A549 (cell line): ENCODE data around the gene WRNIP1. TPM values are rescaled to one million over a fixed set of nuclear protein-coding genes. Genes with fewer than 3 reads are reported as not detected.

Experiments used
- ATAC-seq, 2 experiments: fragments of 200-7000 bp in 1 of 2; fragments of >200 bp in 1 of 2; cut with Nextera tagmentation in 1 of 2; cut with Tn5 transposase in 1 of 2; 3 replicates each; pipeline versions ENCODE4 v1.8.0 to v1.9.1; 2018 to 2020; ENCODE audit warnings: mild to moderate bottlenecking in 1 of 2, moderate library complexity in 1 of 2
- CTCF ChIA-PET: fragments of 300-600 bp; sonication (Branson Sonifier 250); formaldehyde crosslinking; extraction: SDS; loops from one replicate; lab custom pipeline; 2021; ENCODE audit warnings: antibody characterized with exemption, inconsistent platforms; lab: Yijun Ruan, JAX
- POLR2A ChIA-PET: fragments of 350-600 bp; formaldehyde crosslinking; extraction: SDS; loops from one replicate; lab custom pipeline; 2021; ENCODE audit warnings: antibody characterized with exemption, inconsistent platforms; lab: Yijun Ruan, JAX
- DNase-seq, 2 experiments: peaks; one replicate each; pipeline versions ENCODE4 v3.0.0 to v3.0.0-alpha.2; 2011 to 2016; ENCODE audit warnings: low read depth in 1 of 2, low spot score in 1 of 2
- FAIRE-seq: peaks from 2 replicates; lab custom pipeline; 2011; peaks lifted over from hg19 to GRCh38; lab: Jason Lieb, UNC
- H3K27ac ChIP-seq, 2 experiments: fragments of >200 bp; sonication (Bioruptor Twin); formaldehyde crosslinking; 3 replicates each; pipeline ENCODE4 v1.5.1; 2016 to 2017
- H3K4me1 ChIP-seq: fragments of >200 bp; sonication (Bioruptor Twin); formaldehyde crosslinking; 3 replicates; pipeline ENCODE4 v1.6.1; 2016
- H3K4me2 ChIP-seq: fragments of >200 bp; sonication (Bioruptor Twin); formaldehyde crosslinking; 3 replicates; pipeline ENCODE4 v1.6.1; 2016
- H3K4me3 ChIP-seq: fragments of >200 bp; sonication (Bioruptor Twin); formaldehyde crosslinking; 3 replicates; pipeline ENCODE4 v1.5.1; 2016
- H3K9me3 ChIP-seq: fragments of >200 bp; sonication (Bioruptor Twin); formaldehyde crosslinking; 3 replicates; pipeline ENCODE4 v1.6.1; 2016
- BHLHE40 ChIP-seq: IDR thresholded peaks from 2 replicates; pipeline ENCODE4 v1.6.1; 2012; ENCODE audit warnings: low read depth, low read length, inconsistent platforms
- CEBPB ChIP-seq, 2 experiments: fragments of >200 bp in 1 of 2; sonication (Bioruptor Twin) in 1 of 2; formaldehyde crosslinking in 1 of 2; IDR thresholded peaks; 2 replicates each; pipeline ENCODE4 v1.6.1; 2012 to 2016
- ELK1 ChIP-seq: fragments of 150-350 bp; IDR thresholded peaks from 2 replicates; pipeline ENCODE4 v1.6.1; 2014; ENCODE audit warnings: low read depth, mild to moderate bottlenecking, low read length
- FOXS1 ChIP-seq: fragments of 250-450 bp; sonication (Bioruptor Pico); IDR thresholded peaks from 2 replicates; pipeline ENCODE4 v1.5.0; 2020; ENCODE audit warnings: mild to moderate bottlenecking, moderate library complexity
- HES2 ChIP-seq: fragments of >200 bp; sonication (Bioruptor Twin); formaldehyde crosslinking; IDR thresholded peaks from 2 replicates; pipeline ENCODE4 v1.6.1; 2016
- MAX ChIP-seq: IDR thresholded peaks from 2 replicates; pipeline ENCODE4 v1.6.1; 2012
- NPAS2 ChIP-seq: fragments of 250-450 bp; sonication (Bioruptor Pico); IDR thresholded peaks from 2 replicates; pipeline ENCODE4 v1.8.0; 2022; ENCODE audit warnings: mild to moderate bottlenecking, moderate library complexity, borderline replicate concordance
- POLR2A ChIP-seq: IDR thresholded peaks from 2 replicates; pipeline ENCODE4 v1.6.1; 2012; ENCODE audit warnings: mild to moderate bottlenecking, low read length
- RAD21 ChIP-seq, 2 experiments: fragments of >200 bp in 1 of 2; sonication (Bioruptor Twin) in 1 of 2; formaldehyde crosslinking in 1 of 2; IDR thresholded peaks in 1 of 2; conservative IDR thresholded peaks in 1 of 2; 2 replicates in 1 of 2; 3 replicates in 1 of 2; pipeline ENCODE4 v1.6.1; 2012 to 2018; ENCODE audit warnings: inconsistent platforms in 1 of 2
- RFX5 ChIP-seq: fragments of 450-650 bp; IDR thresholded peaks from 2 replicates; pipeline ENCODE4 v1.7.1; 2014; ENCODE audit warnings: antibody characterized with exemption, mild to moderate bottlenecking, moderate library complexity
- SMC3 ChIP-seq: fragments of >200 bp; sonication (Bioruptor Twin); formaldehyde crosslinking; IDR thresholded peaks from 3 replicates; pipeline ENCODE4 v1.6.1; 2018; ENCODE audit warnings: inconsistent platforms
- SREBF2 ChIP-seq: fragments of 450-650 bp; IDR thresholded peaks from 2 replicates; pipeline ENCODE4 v1.6.1; 2014; ENCODE audit warnings: mild to moderate bottlenecking, moderate library complexity
- ZC3H11A ChIP-seq: fragments of 450-650 bp; IDR thresholded peaks from 2 replicates; pipeline ENCODE4 v1.6.1; 2014; ENCODE audit warnings: antibody characterized with exemption, mild to moderate bottlenecking
- ZSCAN20 ChIP-seq: fragments of 250-450 bp; sonication (Bioruptor Pico); IDR thresholded peaks from 2 replicates; pipeline ENCODE4 v1.8.0; 2022; ENCODE audit warnings: mild to moderate bottlenecking, moderate library complexity
- WGBS: methylation state at CpG from one replicate; pipeline ENCODE4 v1.1.6; 2017; ENCODE audit errors: missing lambda C conversion rate; 5-methylcytosine and 5-hydroxymethylcytosine counted together
- polyA plus RNA-seq, 4 experiments: library from polyadenylated mRNA; depleted of rRNA in 3 of 4; stranded (reverse); fragments of >200 nt; fragmentation: RNase III in 1 of 4; extraction: RNeasy Plus Mini Kit Qiagen cat#74134 plus additional on column Dnase treatment in 1 of 4; gene quantifications; 2 replicates in 3 of 4; 3 replicates in 1 of 4; pipeline ENCODE4 v1.2.3, GENCODE V29; 2011 to 2017
- TF ChIP-seq, protein P1 (sequence below): fragments of >200 bp; sonication (Bioruptor Twin); formaldehyde crosslinking; IDR thresholded peaks from 3 replicates; pipeline ENCODE4 v1.5.1; 2016
- TF ChIP-seq, protein P2 (sequence below): fragments of >200 bp; sonication (Bioruptor Twin); formaldehyde crosslinking; IDR thresholded peaks from 3 replicates; pipeline ENCODE4 v1.6.1; 2016

WRNIP1 gene
- polyA plus RNA-seq, 2 of the 4 experiments (the other 2 are of a cell fraction): 27.7 to 32.2 TPM

DNA sequence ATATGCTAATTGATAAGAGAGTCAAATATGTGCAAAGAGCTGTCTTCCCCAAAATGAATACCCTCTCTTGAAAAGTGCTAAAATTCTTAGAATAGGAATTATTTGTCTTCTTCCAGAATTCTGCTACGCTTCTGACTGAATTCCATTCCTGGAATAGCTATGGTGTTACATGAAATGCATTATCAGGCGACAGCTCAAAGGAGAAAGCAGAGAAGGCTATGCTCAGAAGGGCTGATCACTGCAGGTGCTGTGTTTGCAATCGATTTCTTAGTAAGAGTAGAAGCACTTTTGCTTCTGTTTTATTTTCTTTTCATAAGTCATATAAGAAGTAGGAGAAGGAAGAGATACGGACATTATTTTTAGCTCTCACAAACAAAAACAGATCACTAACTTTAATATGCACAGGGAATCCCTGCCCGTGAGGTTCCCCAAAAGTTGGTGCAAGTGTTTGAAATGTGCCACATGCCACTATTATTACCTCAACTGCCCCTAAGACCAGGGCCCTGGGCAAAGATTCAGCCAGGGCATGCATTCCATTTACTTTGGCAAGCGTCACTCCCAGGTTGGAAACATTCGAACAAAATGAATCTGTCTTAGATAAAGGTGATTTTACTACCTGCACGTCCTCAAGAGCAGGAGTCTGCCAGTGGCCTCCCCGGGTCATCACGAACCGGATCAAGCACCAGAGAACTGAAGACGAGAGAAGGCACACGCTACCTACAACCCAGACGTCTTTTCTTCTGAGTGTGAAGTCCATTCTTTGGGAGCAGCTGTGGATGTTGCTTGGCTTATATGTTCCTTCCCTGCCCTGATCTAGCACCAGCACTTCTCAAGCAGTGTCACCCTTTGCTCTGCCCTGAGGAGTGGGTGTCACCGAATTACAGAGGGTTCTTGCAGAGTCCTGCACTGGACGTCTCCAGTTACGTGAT is 21.6 kb upstream of the WRNIP1 start:
- ChIA-PET POLR2A (no interaction called here), CTCF (interaction anchor here (0.6 to 3.7 kb wide), 4 partner anchors 24 to 1148 kb away, joined by 3 to 15 read pairs (median 4); no protein-coding TSS in a partner anchor)
- Histone ChIP-seq H3K4me2 (no peak overlapping the region), H3K4me1 (no peaks in the 10 kb centered on the region), H3K9me3 (no peaks in the 10 kb centered on the region), H3K4me3 (no peak overlapping the region), H3K27ac (no peak overlapping the region)
- FAIRE-seq (no peak), DNase-seq (no peak), ATAC-seq (no peak; a peak in 1 of 6 replicates)
- no peak for TF ChIP-seq NPAS2 (CRISPR knock-in tag)
- no peak for TF ChIP-seq FOXS1 (CRISPR knock-in tag)
- WGBS: 72% methylated on average over 16 of the region's 17 CpGs

DNA sequence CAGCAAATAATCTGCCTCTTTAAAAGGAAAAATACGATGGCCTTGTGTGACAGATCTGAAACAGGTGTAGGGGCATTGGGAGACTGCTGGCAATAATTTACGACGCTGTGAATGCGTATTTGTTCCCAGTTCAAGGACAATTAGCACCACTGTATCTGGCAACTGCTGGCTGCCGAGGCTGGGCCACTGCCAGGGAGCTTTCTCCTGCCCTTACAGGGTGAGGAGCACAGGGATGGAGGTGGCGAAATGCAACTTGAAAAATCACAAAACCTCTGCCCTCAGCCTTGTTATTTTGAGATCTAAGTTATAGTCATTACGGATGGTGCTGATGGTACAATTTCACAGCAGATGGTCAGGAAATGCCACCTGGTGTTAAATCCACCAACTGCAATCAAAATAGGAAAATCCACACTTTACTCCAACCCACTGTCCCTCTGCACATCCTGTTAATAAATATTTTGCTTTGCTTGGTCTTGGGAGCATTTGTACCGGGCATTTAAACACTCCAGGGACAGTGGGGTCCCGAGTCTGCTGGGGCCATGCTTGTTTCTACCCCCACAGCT is 20.9 kb upstream of the WRNIP1 start:
- CTCF ChIA-PET: interaction anchor here (0.6 to 3.7 kb wide), 2 partner anchors 116 to 1148 kb away, joined by 3 to 15 read pairs; no protein-coding TSS in a partner anchor
- DNase-seq (peak in 1 of 2 experiments; percentile 29), FAIRE-seq (no peak), ATAC-seq (peak; percentile 64 to 70; a peak in 5 of 6 replicates)
- Histone ChIP-seq H3K4me1 (no peaks in the 10 kb centered on the region), H3K4me3 (no peak overlapping the region), H3K27ac (no peak overlapping the region), H3K9me3 (no peaks in the 10 kb centered on the region), H3K4me2 (no peak overlapping the region)
- 68% methylated on average over 9 of the region's 9 CpGs for WGBS
- POLR2A ChIA-PET: no interaction called here
- TF ChIP-seq, protein P1, sequence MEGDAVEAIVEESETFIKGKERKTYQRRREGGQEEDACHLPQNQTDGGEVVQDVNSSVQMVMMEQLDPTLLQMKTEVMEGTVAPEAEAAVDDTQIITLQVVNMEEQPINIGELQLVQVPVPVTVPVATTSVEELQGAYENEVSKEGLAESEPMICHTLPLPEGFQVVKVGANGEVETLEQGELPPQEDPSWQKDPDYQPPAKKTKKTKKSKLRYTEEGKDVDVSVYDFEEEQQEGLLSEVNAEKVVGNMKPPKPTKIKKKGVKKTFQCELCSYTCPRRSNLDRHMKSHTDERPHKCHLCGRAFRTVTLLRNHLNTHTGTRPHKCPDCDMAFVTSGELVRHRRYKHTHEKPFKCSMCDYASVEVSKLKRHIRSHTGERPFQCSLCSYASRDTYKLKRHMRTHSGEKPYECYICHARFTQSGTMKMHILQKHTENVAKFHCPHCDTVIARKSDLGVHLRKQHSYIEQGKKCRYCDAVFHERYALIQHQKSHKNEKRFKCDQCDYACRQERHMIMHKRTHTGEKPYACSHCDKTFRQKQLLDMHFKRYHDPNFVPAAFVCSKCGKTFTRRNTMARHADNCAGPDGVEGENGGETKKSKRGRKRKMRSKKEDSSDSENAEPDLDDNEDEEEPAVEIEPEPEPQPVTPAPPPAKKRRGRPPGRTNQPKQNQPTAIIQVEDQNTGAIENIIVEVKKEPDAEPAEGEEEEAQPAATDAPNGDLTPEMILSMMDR: peak; percentile 38
- TF ChIP-seq, protein P2, sequence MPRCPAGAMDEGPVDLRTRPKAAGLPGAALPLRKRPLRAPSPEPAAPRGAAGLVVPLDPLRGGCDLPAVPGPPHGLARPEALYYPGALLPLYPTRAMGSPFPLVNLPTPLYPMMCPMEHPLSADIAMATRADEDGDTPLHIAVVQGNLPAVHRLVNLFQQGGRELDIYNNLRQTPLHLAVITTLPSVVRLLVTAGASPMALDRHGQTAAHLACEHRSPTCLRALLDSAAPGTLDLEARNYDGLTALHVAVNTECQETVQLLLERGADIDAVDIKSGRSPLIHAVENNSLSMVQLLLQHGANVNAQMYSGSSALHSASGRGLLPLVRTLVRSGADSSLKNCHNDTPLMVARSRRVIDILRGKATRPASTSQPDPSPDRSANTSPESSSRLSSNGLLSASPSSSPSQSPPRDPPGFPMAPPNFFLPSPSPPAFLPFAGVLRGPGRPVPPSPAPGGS: no peak
- TF ChIP-seq RAD21 (conservative IDR thresholded peaks at IDR 0.05 in 1 of 2, IDR thresholded peaks at IDR 0.05 in 1 of 2) (peak; percentile 35 to 49; a peak in 4 of 5 replicates), SMC3 (peak; percentile 40; the same call in 2 of the 3 replicates)

GRCh38 chr6:2744778-2745177 is 20.4 kb upstream of the WRNIP1 start:
- Histone ChIP-seq H3K27ac (no peak overlapping the region), H3K9me3 (no peaks in the 10 kb centered on the region), H3K4me2 (no peak overlapping the region), H3K4me1 (no peaks in the 10 kb centered on the region), H3K4me3 (no peak overlapping the region)
- WGBS: 85% methylated on average over 8 of the region's 8 CpGs
- POLR2A ChIA-PET: no interaction called here
- no peak for ATAC-seq
- no peak for DNase-seq
- CTCF ChIA-PET: interaction anchor here (3.7 kb wide), 1 partner anchor 1149 kb away, joined by 15 read pairs; no protein-coding TSS in a partner anchor
- TF ChIP-seq RFX5: no peak
- FAIRE-seq: no peak

DNA sequence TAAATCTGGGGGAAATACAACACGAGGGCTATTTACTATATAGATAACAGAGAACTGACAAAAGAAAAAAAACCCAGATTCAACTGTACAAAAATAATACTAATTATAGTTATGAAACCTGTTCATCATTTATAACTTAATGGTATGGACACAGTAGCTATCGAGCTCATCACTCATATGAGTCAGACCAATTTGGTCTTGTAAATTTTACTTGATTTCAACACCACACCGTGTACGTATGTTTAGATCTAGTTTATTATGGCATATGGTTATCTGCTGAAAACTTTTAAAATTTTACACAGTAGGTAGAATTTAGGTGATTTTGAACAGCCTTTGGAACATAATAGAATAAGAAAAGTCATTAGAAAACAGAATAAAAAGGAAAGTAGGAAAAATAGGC is 19.9 kb upstream of the WRNIP1 start:
- ATAC-seq (no peak), DNase-seq (no peak), FAIRE-seq (no peak)
- no peaks in the 10 kb centered on the region for H3K9me3 ChIP-seq
- H3K4me1 ChIP-seq: no peaks in the 10 kb centered on the region
- no peak for TF ChIP-seq POLR2A
- TF ChIP-seq CEBPB (IDR thresholded peaks at IDR 0.05): no peak
- TF ChIP-seq ELK1: no peak
- TF ChIP-seq RFX5: no peak
- no peak for TF ChIP-seq BHLHE40
- no peak for TF ChIP-seq SREBF2
- TF ChIP-seq ZSCAN20 (CRISPR knock-in tag): no peak
- no peak for TF ChIP-seq HES2
- no peak for TF ChIP-seq ZC3H11A
- TF ChIP-seq MAX: no peak
- H3K4me3 ChIP-seq: no peak overlapping the region
- no peak overlapping the region for H3K27ac ChIP-seq
- WGBS: 68% methylated on average over 4 of the region's 4 CpGs
- POLR2A ChIA-PET: no interaction called here
- CTCF ChIA-PET: interaction anchor here (2.4 to 3.7 kb wide), 2 partner anchors 7 to 1149 kb away, joined by 14 to 15 read pairs; no protein-coding TSS in a partner anchor
- H3K4me2 ChIP-seq: no peak overlapping the region
